NCI-H82 treated with DMSO at 0.1 percent for 48 hours (cell line): ENCODE measurements around the gene KIR3DL3.
"Not testable (repeated sequence)": the region's sequence is repeated elsewhere in the genome, so short reads cannot be mapped to it uniquely, and the experiment has no call there.

ENCODE experiments used
- DNase-seq: peaks from one replicate; lab custom pipeline; 2025; ENCODE audit not compliant: unreplicated experiment; lab: John Stamatoyannopoulos, UW

Gene KIR3DL3

GRCh38 chr19:54729416-54730188 is 5.4 kb downstream of the KIR3DL3 start:
- no peak for DNase-seq

GRCh38 chr19:54731191-54731590 is 6.9 kb downstream of the KIR3DL3 start:
- DNase-seq: no peak

- DNase-seq: not testable (repeated sequence)
Observed at GRCh38 chr19:54738306-54738705, 14.1 kb downstream of the KIR3DL3 start, which contains the start of gene KIR2DL3. KIR2DL3 (plus strand) TSS chr19:54738513; CDS start chr19:54738546, 33 bp downstream.

GRCh38 chr19:54738715-54739114 is 14.5 kb downstream of the KIR3DL3 start:
- DNase-seq: no peak

GRCh38 chr19:54739587-54740497 is 15.6 kb downstream of the KIR3DL3 start:
- DNase-seq: no peak

- DNase-seq: not testable (repeated sequence)
Observed at GRCh38 chr19:54741950-54742349, 17.7 kb downstream of the KIR3DL3 start.

GRCh38 chr19:54744080-54744479 is 19.8 kb downstream of the KIR3DL3 start:
- not testable (repeated sequence) for DNase-seq

GRCh38 chr19:54747614-54748322 is 23.5 kb downstream of the KIR3DL3 start:
- DNase-seq: not testable (repeated sequence)

- DNase-seq: not testable (repeated sequence)
Observed at GRCh38 chr19:54750276-54750675, 26.0 kb downstream of the KIR3DL3 start.

- DNase-seq: not testable (repeated sequence)
Observed at GRCh38 chr19:54756204-54757110, 32.2 kb downstream of the KIR3DL3 start.

- not testable (repeated sequence) for DNase-seq
Observed at GRCh38 chr19:54758577-54758976, 34.3 kb downstream of the KIR3DL3 start.

GRCh38 chr19:54764219-54764618 is 40.0 kb downstream of the KIR3DL3 start:
- not testable (repeated sequence) for DNase-seq

- not testable (repeated sequence) for DNase-seq
Observed at GRCh38 chr19:54766464-54766863, 42.2 kb downstream of the KIR3DL3 start.

GRCh38 chr19:54769646-54770045 is 45.4 kb downstream of the KIR3DL3 start, which contains the start of gene KIR2DL1:
KIR2DL1 (plus strand) TSS chr19:54769793; CDS start chr19:54769851, 58 bp downstream.
- DNase-seq: not testable (repeated sequence)

GRCh38 chr19:54770511-54770910 is 46.3 kb downstream of the KIR3DL3 start:
- DNase-seq: not testable (repeated sequence)

GRCh38 chr19:54771018-54771960 is 47.0 kb downstream of the KIR3DL3 start:
- DNase-seq: not testable (repeated sequence)

GRCh38 chr19:54772666-54773065 is 48.4 kb downstream of the KIR3DL3 start:
- not testable (repeated sequence) for DNase-seq

GRCh38 chr19:54775095-54775815 is 51.0 kb downstream of the KIR3DL3 start:
- DNase-seq: not testable (repeated sequence)
